HepG2 (cell line): ENCODE data around the gene AP3B1. TPM values are rescaled to one million over a fixed set of nuclear protein-coding genes. Genes with fewer than 3 reads are reported as not detected.

Experiments
- ATAC-seq: fragments of 200-7000 bp; cut with Tn5 transposase; 3 replicates; pipeline ENCODE4 v1.9.1; 2020; ENCODE audit warnings: mild to moderate bottlenecking, moderate library complexity
- BruUV-seq: library from RNA; stranded (reverse); fragments of 400-500 nt; replicated peaks from 2 replicates; lab custom pipeline; 2021; lab: Mats Ljungman, UMichigan
- CTCF ChIA-PET: fragments of 300-600 bp; formaldehyde crosslinking; extraction: SDS; loops from one replicate; lab custom pipeline; 2021; ENCODE audit warnings: low total read pairs, inconsistent platforms, low intra/inter-chr PET ratio; lab: Yijun Ruan, JAX
- POLR2A ChIA-PET: fragments of 350-600 bp; sonication (Branson Sonifier 250); formaldehyde crosslinking; loops from one replicate; lab custom pipeline; 2020; ENCODE audit warnings: antibody characterized with exemption, inconsistent platforms; lab: Yijun Ruan, JAX
- DNase-seq: peaks from one replicate; pipeline ENCODE4 v3.0.0-alpha.2; 2015; ENCODE audit warnings: low spot score
- FAIRE-seq: peaks from 3 replicates; lab custom pipeline; 2011; peaks lifted over from hg19 to GRCh38; lab: Jason Lieb, UNC
- H2AFZ ChIP-seq: one replicate; pipeline ENCODE4 v1.6.1; 2011; ENCODE audit warnings: low read length, inconsistent platforms
- H3K27ac ChIP-seq: fragments of 300-600 bp; 3 replicates; pipeline ENCODE4 v1.8.0; 2011; ENCODE audit warnings: mixed run types, mild to moderate bottlenecking, mixed read lengths, low read length, inconsistent platforms; ENCODE audit not compliant: insufficient read depth; ENCODE audit errors: extremely low read length
- H3K27me3 ChIP-seq, 2 experiments: fragments of 200-600 bp in 1 of 2; 2 replicates in 1 of 2; 3 replicates in 1 of 2; pipeline versions ENCODE4 v1.6.0 to v1.8.0; 2011; ENCODE audit warnings: low read length in 2 of 2, mild to moderate bottlenecking in 2 of 2, moderate library complexity in 2 of 2, inconsistent platforms in 1 of 2; ENCODE audit not compliant: insufficient read depth in 2 of 2, control insufficient read depth in 1 of 2
- H3K36me3 ChIP-seq, 2 experiments: fragments of 200-600 bp in 1 of 2; replicated peaks in 1 of 2; 2 replicates in 1 of 2; 3 replicates in 1 of 2; pipeline versions ENCODE4 v1.5.1 to v1.8.0; 2011; ENCODE audit warnings: low read length in 2 of 2, inconsistent platforms in 1 of 2; ENCODE audit not compliant: insufficient read depth in 2 of 2, control insufficient read depth in 1 of 2
- H3K4me1 ChIP-seq: 2 replicates; pipeline ENCODE4 v1.5.1; 2012; ENCODE audit warnings: low read length, inconsistent platforms; ENCODE audit not compliant: insufficient read depth
- H3K4me2 ChIP-seq: 2 replicates; pipeline ENCODE4 v1.6.0; 2011; ENCODE audit warnings: low read depth, low read length, inconsistent platforms
- H3K4me3 ChIP-seq, 3 experiments: fragments of 200-600 bp in 1 of 3; sonication (generic), shearing (Covaris generic) in 1 of 3; replicated peaks in 1 of 3; 2 replicates each; pipeline ENCODE4 v1.5.1; 2011 to 2016; ENCODE audit warnings: low read length in 3 of 3, inconsistent platforms in 2 of 3, low read depth in 2 of 3, mild to moderate bottlenecking in 2 of 3, control low read depth in 1 of 3, mixed read lengths in 1 of 3; ENCODE audit not compliant: insufficient read depth in 1 of 3
- H3K79me2 ChIP-seq: one replicate; pipeline ENCODE4 v1.6.1; 2011; ENCODE audit warnings: low read length, inconsistent platforms; ENCODE audit not compliant: insufficient read depth
- H3K9ac ChIP-seq: 2 replicates; pipeline ENCODE4 v1.6.0; 2011; ENCODE audit warnings: mild to moderate bottlenecking, low read depth, low read length, inconsistent platforms; ENCODE audit not compliant: insufficient read depth
- H3K9me3 ChIP-seq: 2 replicates; pipeline ENCODE4 v1.5.1; 2012; ENCODE audit warnings: mild to moderate bottlenecking, low read length
- H4K20me1 ChIP-seq: 2 replicates; pipeline ENCODE4 v1.6.0; 2011; ENCODE audit warnings: inconsistent platforms, mild to moderate bottlenecking, low read length, moderate library complexity; ENCODE audit not compliant: insufficient read depth
- ATAD3A ChIP-seq: sonication (generic); formaldehyde crosslinking; IDR thresholded peaks from 2 replicates; pipeline ENCODE4 v1.4.0; 2020; ENCODE audit warnings: missing genetic modification reagents
- KDM5B ChIP-seq: sonication (generic); formaldehyde crosslinking; IDR thresholded peaks from 2 replicates; pipeline ENCODE4 v1.4.0; 2020; ENCODE audit warnings: missing genetic modification reagents, mild to moderate bottlenecking, borderline replicate concordance
- KLF15 ChIP-seq: sonication (generic); formaldehyde crosslinking; IDR thresholded peaks from 2 replicates; pipeline ENCODE4 v1.8.1; 2023; ENCODE audit warnings: borderline replicate concordance, mild to moderate bottlenecking, inconsistent platforms, missing genetic modification reagents, mixed read lengths
- MAFG ChIP-seq: sonication (generic); formaldehyde crosslinking; IDR thresholded peaks from 2 replicates; pipeline ENCODE4 v1.5.1; 2020; ENCODE audit warnings: mild to moderate bottlenecking, missing genetic modification reagents
- NR2F1 ChIP-seq, 2 experiments: fragments of 450-650 bp in 1 of 2; formaldehyde crosslinking in 1 of 2; IDR thresholded peaks; 2 replicates each; pipeline versions ENCODE4 v1.5.0 to v1.6.1; 2016 to 2020; ENCODE audit warnings: mild to moderate bottlenecking in 1 of 2, missing compliant biosample characterization in 1 of 2, missing genetic modification reagents in 1 of 2, moderate library complexity in 1 of 2
- ZMAT3 ChIP-seq: sonication (generic); formaldehyde crosslinking; conservative IDR thresholded peaks from 2 replicates; pipeline ENCODE4 v1.7.0; 2021; ENCODE audit warnings: missing genetic modification reagents
- ZMYM4 ChIP-seq: sonication (generic); formaldehyde crosslinking; IDR thresholded peaks from 2 replicates; pipeline ENCODE4 v1.8.1; 2023; ENCODE audit warnings: mild to moderate bottlenecking, missing genetic modification reagents
- ZNF17 ChIP-seq: sonication (generic); formaldehyde crosslinking; IDR thresholded peaks from 2 replicates; pipeline ENCODE4 v1.5.0; 2020; ENCODE audit warnings: mild to moderate bottlenecking, missing genetic modification reagents
- ZNF232 ChIP-seq: sonication (generic); formaldehyde crosslinking; IDR thresholded peaks from 2 replicates; pipeline ENCODE4 v1.4.0; 2020; ENCODE audit warnings: missing genetic modification reagents, borderline replicate concordance
- ZNF572 ChIP-seq: sonication (generic); formaldehyde crosslinking; IDR thresholded peaks from 2 replicates; pipeline ENCODE4 v1.5.1; 2020; ENCODE audit warnings: mild to moderate bottlenecking, missing genetic modification reagents
- ZNF580 ChIP-seq: IDR thresholded peaks from 2 replicates; pipeline ENCODE4 v1.6.1; 2016; ENCODE audit warnings: low read depth, borderline replicate concordance
- ZSCAN25 ChIP-seq: sonication (generic); formaldehyde crosslinking; IDR thresholded peaks from 2 replicates; pipeline ENCODE4 v1.8.0; 2022; ENCODE audit warnings: mild to moderate bottlenecking, missing genetic modification reagents
- WGBS: methylation state at CpG from one replicate; pipeline ENCODE4 v1.1.6; 2017; ENCODE audit warnings: low lambda C conversion rate; 5-methylcytosine and 5-hydroxymethylcytosine counted together
- in situ Hi-C: cut with HindIII; loops from 2 replicates; pipeline ENCODE4 v1.10.0; 2017; ENCODE audit warnings: low pct_unique_long_range_greater_than_20kb; ENCODE audit not compliant: extremely low pct_ligation_motif_present
- intact Hi-C: fragments of 100-400 bp; cut with micrococcal nuclease; formaldehyde crosslinking; loops from one replicate; pipeline ENCODE4 v1.10.0; 2022; ENCODE audit not compliant: unreplicated experiment
- polyA plus RNA-seq, 8 experiments: library from polyadenylated mRNA; depleted of rRNA in 3 of 8; stranded (reverse) in 7 of 8; unstranded in 1 of 8; fragments of >200 nt; fragmentation: Illumina TruSeq in 4 of 8; extraction: Trizol in 4 of 8; gene quantifications; 2 replicates each; pipeline versions ENCODE4 v1.2.1 to v1.2.3, GENCODE V29; 2011 to 2016; ENCODE audit warnings: low read depth in 4 of 8, missing spikeins in 1 of 8, mixed read lengths in 1 of 8; ENCODE audit not compliant: insufficient read depth in 1 of 8
- total RNA-seq, 5 experiments: library from RNA; depleted of rRNA; stranded (reverse); fragments of >200 nt; fragmentation: Illumina TruSeq; extraction: Trizol; gene quantifications; 2 replicates each; pipeline ENCODE4 v1.2.3, GENCODE V29; 2016; ENCODE audit warnings: low read depth in 1 of 5

The AP3B1 gene
- total and polyA plus RNA-seq, 2 of the 13 experiments (the other 11 are each of a cell fraction or from before 2014, with no cell fraction given) = 37.7 to 51.2 TPM

- TF ChIP-seq ZNF580 (no peak), ZSCAN25 (CRISPR knock-in tag) (no peak), ATAD3A (no peak), KLF15 (CRISPR knock-in tag) (no peak)
These were observed 72.5 kb downstream of the AP3B1 start (continued) for GRCh38 chr5:78221964-78222451.

- no TSS peak for BruUV-seq
- H3K4me3 ChIP-seq = no peak overlapping the region
- H4K20me1 ChIP-seq = no peaks in the 10 kb centered on the region
- peaks cover 6% of the 10 kb centered on the region; the same call in 1 of the 2 replicates for H3K9me3 ChIP-seq
- no peak for TF ChIP-seq ZMAT3 (CRISPR knock-in tag)
- TF ChIP-seq ZNF232 (CRISPR knock-in tag) = no peak
- TF ChIP-seq ZNF572 (CRISPR knock-in tag) = no peak
- TF ChIP-seq KDM5B (CRISPR knock-in tag) = no peak
- no peak for TF ChIP-seq NR2F1 (CRISPR knock-in tag; IDR thresholded peaks at IDR 0.05)
- TF ChIP-seq ZMYM4 (CRISPR knock-in tag) = no peak
- TF ChIP-seq MAFG (CRISPR knock-in tag) = no peak
- no peak for TF ChIP-seq ZNF17
- TF ChIP-seq, all 625 proteins: peak for 0
- Histone ChIP-seq H3K4me1 (no peaks in the 10 kb centered on the region), H3K79me2 (no peaks in the 10 kb centered on the region), H3K4me2 (no peak overlapping the region), H3K9ac (no peak overlapping the region), H3K27me3 (no peaks in the 10 kb centered on the region), H2AFZ (no peak overlapping the region), H3K27ac (no peak overlapping the region), H3K36me3 (peaks cover 4 to 28% of the 10 kb centered on the region in 2 experiments; a peak in 3 of 5 replicates)
- FAIRE-seq (no peak), ATAC-seq (no peak), DNase-seq (no peak)
- in situ Hi-C loops (no loop called here), intact Hi-C loops (no loop called here)
- CTCF ChIA-PET = no interaction called here
- POLR2A ChIA-PET = no interaction called here
- 98% methylated on average over 1 of the region's 1 CpG for WGBS
These were observed 73.0 kb downstream of the AP3B1 start for GRCh38 chr5:78221467-78221866.
